ENCODE measurements around the gene TESMIN.

TESMIN gene

DNA sequence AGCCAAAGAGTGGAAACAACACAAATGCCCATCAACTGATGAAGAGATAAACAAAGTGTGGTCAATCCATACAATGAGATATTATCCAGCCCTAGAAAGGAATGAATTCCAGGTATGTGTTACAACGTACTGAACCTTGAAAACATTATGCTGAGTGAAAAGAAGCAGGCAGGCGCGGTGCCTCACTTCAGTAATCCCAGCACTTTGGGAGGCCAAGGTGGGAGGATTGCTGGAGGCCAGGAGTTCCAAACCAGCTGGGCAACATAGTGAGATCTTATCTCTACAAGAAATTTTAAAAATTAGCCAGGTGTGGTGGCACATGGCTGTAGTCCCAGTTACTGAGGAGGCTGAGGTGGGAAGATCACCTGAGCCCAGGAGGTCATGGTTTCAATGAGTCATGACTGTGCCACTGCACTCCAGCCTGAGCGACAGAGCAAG is 24.6 kb upstream of the TESMIN start:
- ChIA-PET POLR2A (no interaction called here), CTCF (no interaction called here)
- TF ChIP-seq FOXA1 (IDR thresholded peaks at IDR 0.05) (no peak), ARNT (IDR thresholded peaks at IDR 0.05) (no peak), CTBP1 (IDR thresholded peaks at IDR 0.05; ENCODE audit: borderline replicate concordance) (no peak), L3MBTL2 (conservative IDR thresholded peaks at IDR 0.05) (no peak), SP1 (IDR thresholded peaks at IDR 0.05) (no peak), FOXK2 (IDR thresholded peaks at IDR 0.05) (no peak), FOXM1 (IDR thresholded peaks at IDR 0.05; ENCODE audit: borderline replicate concordance) (no peak), TARDBP (IDR thresholded peaks at IDR 0.05) (no peak), LEF1 (IDR thresholded peaks at IDR 0.05; ENCODE audit: borderline replicate concordance) (no peak), HDGF (IDR thresholded peaks at IDR 0.05; ENCODE audit: borderline replicate concordance) (no peak), ELF4 (IDR thresholded peaks at IDR 0.05) (no peak), NFRKB (IDR thresholded peaks at IDR 0.05) (no peak)
- TF ChIP-seq, protein P1, sequence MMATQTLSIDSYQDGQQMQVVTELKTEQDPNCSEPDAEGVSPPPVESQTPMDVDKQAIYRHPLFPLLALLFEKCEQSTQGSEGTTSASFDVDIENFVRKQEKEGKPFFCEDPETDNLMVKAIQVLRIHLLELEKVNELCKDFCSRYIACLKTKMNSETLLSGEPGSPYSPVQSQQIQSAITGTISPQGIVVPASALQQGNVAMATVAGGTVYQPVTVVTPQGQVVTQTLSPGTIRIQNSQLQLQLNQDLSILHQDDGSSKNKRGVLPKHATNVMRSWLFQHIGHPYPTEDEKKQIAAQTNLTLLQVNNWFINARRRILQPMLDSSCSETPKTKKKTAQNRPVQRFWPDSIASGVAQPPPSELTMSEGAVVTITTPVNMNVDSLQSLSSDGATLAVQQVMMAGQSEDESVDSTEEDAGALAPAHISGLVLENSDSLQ (IDR thresholded peaks at IDR 0.05), result no peak
- no peak for DNase-seq (ENCODE audit: extremely low spot score)

DNA sequence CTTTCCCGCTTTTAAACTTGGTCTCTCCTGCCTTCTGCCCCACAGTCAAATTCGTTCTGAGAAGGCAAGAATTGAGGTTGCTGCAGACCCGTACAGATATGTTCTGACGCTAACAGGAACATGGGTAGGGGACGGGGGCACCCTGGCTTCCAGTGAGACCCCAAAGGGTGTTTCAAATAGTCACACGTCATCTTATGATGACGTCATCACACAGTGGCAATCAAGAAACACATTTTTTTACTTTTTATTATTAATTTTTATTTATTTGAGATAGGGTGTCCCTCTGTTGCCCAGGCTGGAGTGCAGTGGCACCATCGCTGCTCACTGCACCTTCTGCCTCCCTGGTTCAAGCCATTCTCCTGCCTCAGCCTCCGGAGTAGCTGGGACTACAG is 22.9 kb upstream of the TESMIN start:
- no peak for DNase-seq (ENCODE audit: extremely low spot score)
- ChIA-PET POLR2A (no interaction called here), CTCF (no interaction called here)
- TF ChIP-seq CTBP1 (IDR thresholded peaks at IDR 0.05; ENCODE audit: borderline replicate concordance), result no peak
- TF ChIP-seq FOXA1 (IDR thresholded peaks at IDR 0.05), result no peak
- no peak for TF ChIP-seq ARNT (IDR thresholded peaks at IDR 0.05)
- TF ChIP-seq HDGF (IDR thresholded peaks at IDR 0.05; ENCODE audit: borderline replicate concordance), result no peak
- TF ChIP-seq L3MBTL2 (conservative IDR thresholded peaks at IDR 0.05), result no peak
- TF ChIP-seq FOXK2 (IDR thresholded peaks at IDR 0.05), result no peak
- no peak for TF ChIP-seq ELF4 (IDR thresholded peaks at IDR 0.05)
- no peak for TF ChIP-seq ZNF384 (IDR thresholded peaks at IDR 0.05)
- TF ChIP-seq, protein P1 (IDR thresholded peaks at IDR 0.05), result no peak
- TF ChIP-seq SP1 (IDR thresholded peaks at IDR 0.05), result no peak
- TF ChIP-seq FOXM1 (IDR thresholded peaks at IDR 0.05; ENCODE audit: borderline replicate concordance), result no peak
- no peak for TF ChIP-seq LEF1 (IDR thresholded peaks at IDR 0.05; ENCODE audit: borderline replicate concordance)
- TF ChIP-seq TARDBP (IDR thresholded peaks at IDR 0.05), result no peak
- TF ChIP-seq NFRKB (IDR thresholded peaks at IDR 0.05), result no peak
- TF ChIP-seq BHLHE40 (IDR thresholded peaks at IDR 0.05; ENCODE audit: borderline replicate concordance), result no peak
- TF ChIP-seq SUZ12 (IDR thresholded peaks at IDR 0.05), result no peak

DNA sequence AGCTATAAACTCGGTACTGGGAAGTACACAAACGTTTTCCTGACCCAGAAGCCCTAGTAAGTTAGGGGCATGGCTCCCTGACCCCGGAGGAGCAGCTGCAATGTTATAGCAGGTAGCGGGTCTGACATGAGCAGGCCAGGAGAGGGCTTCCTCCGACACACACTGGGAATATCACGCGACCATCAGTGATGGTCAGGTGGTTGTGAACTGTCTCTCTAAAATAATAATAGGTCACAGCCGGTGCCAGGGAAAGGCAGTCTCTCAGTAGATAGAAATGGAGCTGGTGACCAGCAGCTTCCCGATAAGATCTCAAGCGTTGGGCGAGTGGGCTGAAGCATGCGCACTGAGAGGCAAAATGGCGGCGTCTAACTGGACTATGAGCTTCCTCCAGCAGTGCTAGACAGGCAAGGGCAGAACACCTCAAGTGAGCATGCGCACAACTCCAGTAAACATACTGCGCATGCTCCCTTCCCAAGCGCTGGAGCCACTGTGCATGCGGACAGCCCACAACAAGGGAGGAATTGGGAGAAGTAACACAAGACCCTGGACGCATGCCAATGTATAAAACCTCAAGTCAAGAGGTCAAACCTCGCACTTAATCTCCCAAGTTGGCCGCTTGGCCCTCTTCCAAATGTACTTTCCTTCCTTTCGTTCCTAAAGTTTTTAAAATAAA is 22.3 kb upstream of the TESMIN start:
- POLR2A ChIA-PET, result no interaction called here
- DNase-seq (ENCODE audit: extremely low spot score), result no peak

DNA sequence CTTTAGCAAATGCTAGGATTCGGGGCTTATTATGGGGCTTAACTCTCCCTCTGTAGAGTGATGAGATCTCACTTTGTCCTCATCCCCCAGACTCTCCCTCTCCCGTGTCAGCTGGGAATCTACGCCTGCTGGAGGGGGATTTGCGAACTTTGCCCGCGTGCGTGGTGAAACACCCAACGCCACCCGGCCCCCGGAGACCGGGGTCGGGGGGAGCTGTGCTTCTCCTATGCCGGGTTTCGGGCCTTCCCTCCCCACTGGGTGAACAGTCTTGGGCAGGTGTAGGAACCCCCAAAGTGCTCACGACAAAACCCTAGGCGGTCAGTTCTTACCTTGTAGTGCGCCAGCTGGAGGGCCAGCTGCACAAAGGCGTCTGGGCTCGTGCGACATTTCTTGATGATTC is 21.6 kb upstream of the TESMIN start:
- no peak for DNase-seq (ENCODE audit: extremely low spot score)
- ChIA-PET CTCF (no interaction called here), POLR2A (no interaction called here)
- no peak for TF ChIP-seq BHLHE40 (IDR thresholded peaks at IDR 0.05; ENCODE audit: borderline replicate concordance)
- no peak for TF ChIP-seq FOXM1 (IDR thresholded peaks at IDR 0.05; ENCODE audit: borderline replicate concordance)
- no peak for TF ChIP-seq CTBP1 (IDR thresholded peaks at IDR 0.05; ENCODE audit: borderline replicate concordance)
- TF ChIP-seq FOXK2 (IDR thresholded peaks at IDR 0.05), result no peak
- no peak for TF ChIP-seq ZNF384 (IDR thresholded peaks at IDR 0.05)
- TF ChIP-seq FOXA1 (IDR thresholded peaks at IDR 0.05), result no peak
- TF ChIP-seq L3MBTL2 (conservative IDR thresholded peaks at IDR 0.05), result no peak
- TF ChIP-seq NFRKB (IDR thresholded peaks at IDR 0.05), result no peak
- no peak for TF ChIP-seq SUZ12 (IDR thresholded peaks at IDR 0.05)
- TF ChIP-seq, protein P1 (IDR thresholded peaks at IDR 0.05), result no peak

More for the DNA sequence above, 22.3 kb upstream of the TESMIN start:
- CTCF ChIA-PET, result no interaction called here
- TF ChIP-seq FOXA1 (IDR thresholded peaks at IDR 0.05) (no peak), NFRKB (IDR thresholded peaks at IDR 0.05) (no peak), ELF4 (IDR thresholded peaks at IDR 0.05) (no peak), SUZ12 (IDR thresholded peaks at IDR 0.05) (no peak)
- TF ChIP-seq, protein P1 (IDR thresholded peaks at IDR 0.05), result no peak

DNA sequence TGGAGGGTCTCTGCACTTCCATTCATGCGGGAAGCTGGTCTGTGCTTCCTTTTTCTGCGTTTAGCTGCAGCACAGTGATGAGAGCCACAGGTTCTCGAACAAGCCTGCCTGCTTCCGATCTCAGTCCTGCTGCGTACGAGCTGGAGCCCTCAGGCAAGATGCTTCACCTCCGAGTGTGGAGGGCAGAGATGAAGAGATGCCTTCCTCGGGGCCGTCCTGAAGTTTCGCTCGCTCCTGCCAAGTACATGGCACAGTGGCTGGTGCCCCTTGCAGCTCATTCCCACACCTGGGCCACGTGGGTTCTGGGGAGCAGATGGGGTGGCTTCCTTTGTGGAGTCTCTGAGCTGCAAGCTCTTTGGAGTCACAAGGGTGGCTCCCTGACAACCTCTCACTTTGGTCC is 19.5 kb upstream of the TESMIN start:
- DNase-seq (ENCODE audit: extremely low spot score), result no peak
- ChIA-PET CTCF (no interaction called here), POLR2A (no interaction called here)
- TF ChIP-seq HDGF (IDR thresholded peaks at IDR 0.05; ENCODE audit: borderline replicate concordance) (no peak), ZNF384 (IDR thresholded peaks at IDR 0.05) (no peak), SUZ12 (IDR thresholded peaks at IDR 0.05) (no peak)

DNA sequence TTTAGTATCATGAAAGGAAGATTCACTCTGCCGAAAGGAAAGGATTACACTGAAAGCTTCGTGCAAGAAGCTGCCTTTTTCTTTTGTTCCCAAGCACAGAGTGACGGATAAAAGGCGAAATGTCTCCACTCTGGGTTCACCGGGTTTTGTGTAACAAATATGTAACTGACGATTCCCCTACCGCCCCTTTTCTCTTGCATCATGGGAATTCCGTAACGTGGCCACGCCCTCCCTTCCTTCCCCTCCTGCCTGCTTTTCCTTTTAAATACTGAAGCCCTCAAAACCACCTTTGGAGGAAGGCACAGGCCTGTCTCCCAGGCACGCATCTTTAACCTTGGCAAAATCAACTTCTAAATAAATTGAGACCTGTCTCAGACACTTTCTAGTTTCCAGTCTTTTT is 16.4 kb upstream of the TESMIN start:
- ChIA-PET POLR2A (no interaction called here), CTCF (no interaction called here)
- TF ChIP-seq L3MBTL2 (conservative IDR thresholded peaks at IDR 0.05), result no peak
- no peak for TF ChIP-seq FOXA1 (IDR thresholded peaks at IDR 0.05)
- TF ChIP-seq SP1 (IDR thresholded peaks at IDR 0.05), result no peak
- TF ChIP-seq, protein P1 (IDR thresholded peaks at IDR 0.05), result no peak
- TF ChIP-seq FOXM1 (IDR thresholded peaks at IDR 0.05; ENCODE audit: borderline replicate concordance), result no peak
- no peak for TF ChIP-seq NFRKB (IDR thresholded peaks at IDR 0.05)
- no peak for TF ChIP-seq BHLHE40 (IDR thresholded peaks at IDR 0.05; ENCODE audit: borderline replicate concordance)
- TF ChIP-seq FOXK2 (IDR thresholded peaks at IDR 0.05), result no peak
- TF ChIP-seq SUZ12 (IDR thresholded peaks at IDR 0.05), result no peak
- TF ChIP-seq ZNF384 (IDR thresholded peaks at IDR 0.05), result no peak
- no peak for TF ChIP-seq LEF1 (IDR thresholded peaks at IDR 0.05; ENCODE audit: borderline replicate concordance)
- TF ChIP-seq ARNT (IDR thresholded peaks at IDR 0.05), result no peak
- no peak for TF ChIP-seq TARDBP (IDR thresholded peaks at IDR 0.05)
- no peak for TF ChIP-seq ELF4 (IDR thresholded peaks at IDR 0.05)
- no peak for TF ChIP-seq HDGF (IDR thresholded peaks at IDR 0.05; ENCODE audit: borderline replicate concordance)
- TF ChIP-seq CTBP1 (IDR thresholded peaks at IDR 0.05; ENCODE audit: borderline replicate concordance), result no peak
- no peak for DNase-seq (ENCODE audit: extremely low spot score)

Measured in HEK293T (cell line).